Psoas muscle (tissue), 8 donors: ENCODE data around the gene PROCR. TPM values are rescaled to one million over a fixed set of nuclear protein-coding genes. Genes with fewer than 3 reads are reported as not detected.

Source experiments
- ATAC-seq, 4 donors: fragments of 200-7000 bp; cut with Tn5 transposase; one replicate each; pipeline ENCODE4 v1.9.1; 2020; ENCODE audit warnings: moderate library complexity in 3 of 4, mild to moderate bottlenecking in 2 of 4
- DNase-seq, 2 donors: peaks; one replicate each; pipeline ENCODE4 v3.0.0-alpha.2; 2020
- H3K27ac ChIP-seq: fragments of 200-600 bp; one replicate; pipeline ENCODE4 v1.8.0; 2022
- H3K27me3 ChIP-seq, 3 donors: fragments of 200-600 bp in 1 of 3; one replicate each; pipeline versions ENCODE4 v1.6.1 to v1.8.0; 2013 to 2022; ENCODE audit warnings: low read length in 2 of 3, mild to moderate bottlenecking in 2 of 3, moderate library complexity in 1 of 3; ENCODE audit not compliant: insufficient read depth in 3 of 3
- H3K36me3 ChIP-seq, 2 donors: fragments of 200-600 bp in 1 of 2; one replicate each; pipeline versions ENCODE4 v1.6.1 to v1.8.0; 2013 to 2022; ENCODE audit warnings: low read depth in 1 of 2, mild to moderate bottlenecking in 1 of 2, moderate library complexity in 1 of 2; ENCODE audit not compliant: insufficient read depth in 1 of 2
- H3K4me1 ChIP-seq: fragments of 200-600 bp; one replicate; pipeline ENCODE4 v1.8.0; 2022
- H3K4me3 ChIP-seq: fragments of 200-600 bp; one replicate; pipeline ENCODE4 v1.8.0; 2022; ENCODE audit warnings: mild to moderate bottlenecking
- H3K9me3 ChIP-seq: fragments of 200-600 bp; one replicate; pipeline ENCODE4 v1.8.0; 2022
- CTCF ChIP-seq: fragments of 200-600 bp; IDR thresholded peaks from one replicate; pipeline ENCODE4 v1.8.0; 2022; ENCODE audit warnings: antibody characterized with exemption
- WGBS, 3 donors: extraction: QIAGEN DNeasy Blood & Tissue Kit; methylation state at CpG; one replicate each; pipeline versions ENCODE4 v1.1.6 to v1.1.7; 2013; 5-methylcytosine and 5-hydroxymethylcytosine counted together
- intact Hi-C, 2 donors: fragments of 100-400 bp; cut with DNase I; formaldehyde crosslinking; loops; one replicate each; pipeline versions ENCODE4 v1.11.0 to v1.14.2; 2022
- polyA plus RNA-seq, 3 donors: library from polyadenylated mRNA; stranded (reverse); fragments of 200-250 nt; gene quantifications; one replicate each; pipeline ENCODE4 v1.2.3, GENCODE V29; 2013
- total RNA-seq, 4 donors: library from RNA; stranded (reverse); fragmentation: NEBNext Ultra II Directional in 2 of 4; extraction: Animal tissue kit (Norgen Biotek cat#: 25700) in 2 of 4; gene quantifications; one replicate each; pipeline versions ENCODE4 v1.2.1 to v1.2.4, GENCODE V29; 2021 to 2023
- donor health status: healthy with polysubstance abuse.
- donor health status: DM: no; HTN: no; CAD: no; lungs with moderate emphysema.
- donor health status: Bipolar disorder and iron deficiency.
- donor health status: healthy.
- donor health status: DM: yes; HTN: yes; CAD: no.
- donor health status: DM: no; HTN: no; CAD: no.
- donor health status: DM: no; HTN: no; CAD: no.
- donor health status: DM: yes; HTN: yes; CAD: no.

The PROCR gene
- total and polyA plus RNA-seq, 7 donors: 2.8 to 8.8 (median 6.1) TPM

GRCh38 chr20:35216541-35216940 is 44.7 kb downstream of the PROCR start:
- no peak overlapping the region for H3K4me3 ChIP-seq
- TF ChIP-seq CTCF: no peak
- no peaks in the 10 kb centered on the region for H3K36me3 ChIP-seq
- no peaks in the 10 kb centered on the region for H3K4me1 ChIP-seq
- H3K9me3 ChIP-seq: no peaks in the 10 kb centered on the region
- intact Hi-C loops: loop anchor here in 1 of 2 donors (10.0 kb wide), 1 partner anchor 382 kb away; no protein-coding TSS in a partner anchor
- DNase-seq (no peak), ATAC-seq (no peak)
- no peak overlapping the region for H3K27ac ChIP-seq
- WGBS, 3 donors: 84 to 89% (median 87%) methylated on average over 5 of the region's 5 CpGs
- no peaks in the 10 kb centered on the region for H3K27me3 ChIP-seq

GRCh38 chr20:35223941-35224340 is 52.1 kb downstream of the PROCR start:
- Histone ChIP-seq H3K4me1 (no peaks in the 10 kb centered on the region), H3K4me3 (no peak overlapping the region), H3K27me3 (peaks cover under 1 to 14% (median 3%) of the 10 kb centered on the region in 3 donors), H3K9me3 (no peaks in the 10 kb centered on the region), H3K36me3 (no peaks in the 10 kb centered on the region), H3K27ac (no peak overlapping the region)
- no peak for TF ChIP-seq CTCF
- DNase-seq (no peak), ATAC-seq (no peak)
- WGBS, 3 donors: 92 to 95% (median 92%) methylated on average over 5 of the region's 5 CpGs
- intact Hi-C loops: no loop called here

GRCh38 chr20:35224536-35224935 is 52.7 kb downstream of the PROCR start:
- intact Hi-C loops: no loop called here
- Histone ChIP-seq H3K4me1 (no peaks in the 10 kb centered on the region), H3K27me3 (peaks cover 2 to 18% (median 3%) of the 10 kb centered on the region in 3 donors), H3K4me3 (no peak overlapping the region), H3K9me3 (no peaks in the 10 kb centered on the region), H3K36me3 (no peaks in the 10 kb centered on the region), H3K27ac (no peak overlapping the region)
- 86 to 94% (median 93%) methylated on average over 5 of the region's 5 CpGs for WGBS, 3 donors
- no peak for ATAC-seq
- TF ChIP-seq CTCF: no peak
- no peak for DNase-seq

GRCh38 chr20:35225319-35226125 is 53.6 kb downstream of the PROCR start:
- ATAC-seq (no peak), DNase-seq (no peak)
- intact Hi-C loops: no loop called here
- no peaks in the 10 kb centered on the region for H3K36me3 ChIP-seq
- peaks cover 2 to 24% (median 3%) of the 10 kb centered on the region in 3 donors for H3K27me3 ChIP-seq
- no peak for TF ChIP-seq CTCF
- no peaks in the 10 kb centered on the region for H3K9me3 ChIP-seq
- WGBS, 3 donors: 29 to 44% (median 43%) methylated on average over 9 of the region's 9 CpGs
- H3K27ac ChIP-seq: no peak overlapping the region
- no peaks in the 10 kb centered on the region for H3K4me1 ChIP-seq
- no peak overlapping the region for H3K4me3 ChIP-seq
